Iris pigment epithelial cell (primary cell): ENCODE data around the gene CYRIA.

Experiments used
- DNase-seq: peaks from one replicate; pipeline ENCODE4 v3.0.0-alpha.2; 2011; ENCODE audit warnings: low read depth

CYRIA gene

GRCh38 chr2:16669388-16669787, 3.8 kb upstream of the CYRIA start:
- DNase-seq: no peak

GRCh38 chr2:16666449-16666801, 791 bp upstream of the CYRIA start:
- peak; percentile 78 for DNase-seq

DNA sequence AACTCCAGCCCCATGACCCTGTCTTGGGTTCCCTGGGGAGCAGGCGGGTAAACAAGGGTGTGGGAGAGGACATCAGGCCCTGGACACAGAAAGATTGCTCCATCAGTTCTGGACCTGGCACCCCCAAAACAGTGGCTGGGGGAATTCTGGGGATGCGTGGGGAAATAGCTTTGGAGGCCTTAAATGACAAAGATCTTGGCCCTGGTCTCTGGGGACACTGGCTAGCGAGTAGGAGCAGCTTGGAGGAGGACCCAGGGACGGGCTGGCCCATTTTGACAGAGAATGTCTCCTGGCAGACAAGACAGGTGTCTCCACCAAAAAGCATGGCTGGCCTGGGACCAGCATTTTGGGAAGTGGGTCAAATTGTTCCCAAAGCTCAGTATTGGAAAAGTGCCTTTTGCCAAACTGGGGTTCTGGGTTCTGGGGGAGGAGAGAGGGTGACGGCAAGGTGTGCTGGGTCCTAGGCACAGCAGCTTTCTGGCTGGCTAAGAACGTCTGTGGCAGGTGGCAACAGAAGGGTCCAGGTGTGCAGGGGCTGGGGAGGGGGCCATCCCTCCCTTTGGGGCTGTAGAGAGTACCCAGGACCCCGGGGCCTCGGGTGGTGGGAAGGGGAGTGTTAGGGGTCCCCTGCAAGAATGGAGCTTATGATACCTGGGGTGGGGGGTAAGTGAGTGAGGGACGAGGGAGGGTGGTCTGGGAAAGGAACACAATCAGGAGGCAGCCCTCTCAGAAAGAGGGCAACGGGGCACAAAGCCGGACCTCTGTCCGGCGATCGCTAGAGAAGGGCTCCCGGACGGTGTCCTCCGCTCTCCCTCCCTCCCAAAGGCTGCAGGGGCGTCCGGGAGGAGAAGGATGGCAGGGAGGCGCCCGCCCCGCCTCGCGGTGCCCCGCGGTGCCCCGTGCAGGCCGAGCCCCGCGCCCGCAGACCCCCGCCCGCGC, 556 bp downstream of the CYRIA start:
- no peak for DNase-seq

DNA sequence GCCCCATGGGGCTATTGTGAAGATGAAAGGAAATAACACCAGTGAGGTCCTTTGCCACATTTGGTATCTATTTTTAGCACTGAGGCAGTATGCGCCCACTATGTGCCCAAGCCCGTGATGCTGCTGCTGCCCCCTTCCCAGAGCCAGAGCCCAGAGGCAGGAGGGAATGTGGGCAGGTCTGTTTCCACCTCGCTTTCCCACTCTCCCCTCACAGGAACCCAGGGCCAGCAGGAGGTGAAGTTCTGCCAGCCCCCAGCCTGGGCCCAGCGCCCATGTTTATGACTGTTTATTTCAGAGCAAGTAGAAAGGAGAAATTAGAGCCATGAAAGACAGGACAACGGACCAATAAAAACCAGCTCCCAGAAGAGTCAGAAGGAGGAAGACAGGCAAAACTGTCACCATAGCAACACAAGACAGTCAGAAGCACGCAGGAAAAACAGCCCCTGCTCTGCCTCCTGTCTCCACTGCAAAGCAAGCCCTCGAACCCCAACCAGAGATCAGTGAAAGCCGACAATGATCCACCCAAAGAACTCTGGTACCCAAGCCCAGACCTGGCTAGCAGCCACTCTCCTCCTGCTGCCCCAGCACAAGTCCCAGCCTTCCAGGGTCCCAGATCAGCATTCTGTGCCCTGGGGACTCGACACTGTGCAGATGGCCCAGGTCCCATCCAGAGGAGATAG, 1.4 kb downstream of the CYRIA start:
- peak; percentile 94 for DNase-seq

- no peak for DNase-seq
These were observed 2.3 kb downstream of the CYRIA start for GRCh38 chr2:16663121-16663905.

GRCh38 chr2:16661936-16662839, 3.4 kb downstream of the CYRIA start:
- DNase-seq: peak; percentile 86

- DNase-seq: no peak
These were observed 4.1 kb downstream of the CYRIA start for GRCh38 chr2:16661526-16661925.

DNA sequence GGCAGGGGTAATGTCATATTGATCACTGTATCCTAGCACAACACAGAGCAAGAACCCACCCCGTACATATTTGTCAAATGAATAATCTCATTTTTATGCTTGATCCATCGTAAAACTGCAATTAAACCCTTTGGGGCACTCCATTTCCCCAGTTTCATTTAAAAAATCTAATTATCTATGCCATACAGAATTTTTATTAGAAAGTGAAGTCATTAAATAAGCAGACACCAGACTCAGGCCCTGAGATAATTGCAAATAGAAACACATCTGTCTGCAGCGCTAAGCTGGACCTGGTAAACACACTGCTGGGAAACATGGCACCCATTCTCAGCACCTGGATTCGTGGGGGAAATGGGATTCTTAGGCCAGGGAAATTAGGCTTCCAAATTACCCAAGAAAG, 5.1 kb downstream of the CYRIA start:
- DNase-seq: no peak

- no peak for DNase-seq
These were observed 5.5 kb downstream of the CYRIA start for GRCh38 chr2:16660114-16660513.

DNA sequence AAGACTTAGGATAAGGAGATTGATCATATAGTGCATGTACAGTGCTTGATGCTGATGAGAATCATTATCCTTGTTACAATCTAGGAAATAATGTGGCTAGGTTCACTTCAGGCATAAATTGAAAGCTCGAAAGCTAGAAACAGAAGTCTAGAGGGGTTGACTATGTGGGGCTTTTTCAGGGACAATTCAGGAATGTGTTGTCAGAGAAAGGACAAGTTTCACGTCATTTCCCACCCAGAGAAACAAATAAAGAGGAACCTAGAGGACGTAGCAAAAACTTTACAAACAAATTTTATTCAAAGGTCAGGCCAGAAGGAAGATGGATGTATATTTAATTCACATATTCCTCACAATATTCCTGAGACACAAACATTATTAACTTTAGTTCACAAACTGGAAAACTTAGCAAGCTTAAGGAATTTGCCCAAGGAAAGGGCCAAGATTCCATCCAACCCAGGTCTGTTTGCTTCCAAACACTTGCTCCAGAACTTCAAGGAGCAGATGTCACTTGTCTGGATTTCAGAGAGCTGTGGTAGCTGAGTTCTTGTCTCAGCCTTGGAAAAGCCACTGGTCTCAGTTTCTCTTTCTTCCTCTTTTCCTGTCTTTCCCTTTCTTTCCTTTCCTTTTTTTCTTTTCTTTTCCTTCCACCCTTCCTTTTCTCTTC, 7.4 kb downstream of the CYRIA start:
- DNase-seq: no peak

GRCh38 chr2:16657671-16658070, 8.0 kb downstream of the CYRIA start:
- no peak for DNase-seq

- no peak for DNase-seq
These were observed 8.7 kb downstream of the CYRIA start for GRCh38 chr2:16656784-16657391.

DNA sequence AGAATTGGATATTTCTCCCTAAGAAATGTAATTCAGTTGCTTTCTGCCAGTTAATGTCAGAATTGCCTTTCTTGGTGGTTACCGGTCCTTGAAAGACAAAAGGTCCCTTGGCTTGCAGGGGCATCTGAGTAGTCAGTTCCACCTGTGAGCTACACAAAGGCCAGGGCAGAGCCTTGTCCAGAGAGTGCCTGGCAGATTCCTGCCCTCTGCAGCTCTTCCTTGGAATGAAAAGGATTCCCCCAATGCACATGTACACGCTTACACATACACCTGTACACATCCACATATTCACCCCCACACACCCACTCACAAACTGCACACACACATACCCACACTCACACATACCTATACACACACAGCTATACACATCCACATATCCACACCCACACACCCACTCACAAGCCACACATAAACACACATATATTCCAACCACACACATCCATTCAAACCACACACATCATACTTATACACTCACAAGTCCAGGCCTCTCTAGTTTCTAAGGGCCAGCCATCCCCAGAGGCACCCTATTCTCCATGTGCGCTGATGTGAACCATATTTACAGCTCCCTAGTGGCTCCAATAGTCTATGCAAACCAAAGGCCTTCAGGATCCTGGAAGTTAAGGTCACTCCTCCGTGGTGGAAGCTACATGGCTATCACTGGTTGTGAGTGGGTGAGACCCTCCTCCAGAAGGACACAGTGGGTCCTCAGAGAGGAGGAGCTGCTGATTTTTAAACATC, 9.6 kb downstream of the CYRIA start:
- no peak for DNase-seq

GRCh38 chr2:16655445-16655837, 10.2 kb downstream of the CYRIA start:
- no peak for DNase-seq

DNA sequence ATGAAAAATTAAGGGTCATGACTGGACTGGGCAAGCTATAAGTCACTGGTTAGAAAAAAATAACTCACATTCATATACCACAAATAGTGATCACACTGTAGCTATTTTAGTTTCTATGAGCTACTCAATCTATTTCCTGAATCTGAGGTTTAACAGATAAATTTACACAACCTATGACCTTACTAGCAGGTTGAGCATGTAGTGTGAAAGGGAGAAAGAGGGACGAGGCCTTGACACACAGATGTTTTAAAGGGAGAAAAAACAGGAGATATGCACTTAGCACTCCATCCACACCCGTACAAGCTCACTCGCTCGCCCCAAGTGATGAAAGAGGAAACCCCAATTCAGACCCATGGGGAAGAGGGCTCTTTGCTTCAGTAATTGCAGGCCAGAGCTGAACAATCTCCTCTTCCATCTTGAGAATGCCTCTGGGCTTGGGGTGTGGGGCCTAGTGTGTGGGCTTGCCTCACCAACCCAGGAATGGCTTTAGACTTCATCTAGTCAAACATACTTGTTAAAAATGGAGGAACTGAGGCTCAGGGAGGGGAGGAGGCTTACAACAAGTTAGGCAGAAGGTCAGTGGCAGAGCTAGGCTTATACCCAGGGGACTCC, 10.7 kb downstream of the CYRIA start:
- DNase-seq: no peak

DNA sequence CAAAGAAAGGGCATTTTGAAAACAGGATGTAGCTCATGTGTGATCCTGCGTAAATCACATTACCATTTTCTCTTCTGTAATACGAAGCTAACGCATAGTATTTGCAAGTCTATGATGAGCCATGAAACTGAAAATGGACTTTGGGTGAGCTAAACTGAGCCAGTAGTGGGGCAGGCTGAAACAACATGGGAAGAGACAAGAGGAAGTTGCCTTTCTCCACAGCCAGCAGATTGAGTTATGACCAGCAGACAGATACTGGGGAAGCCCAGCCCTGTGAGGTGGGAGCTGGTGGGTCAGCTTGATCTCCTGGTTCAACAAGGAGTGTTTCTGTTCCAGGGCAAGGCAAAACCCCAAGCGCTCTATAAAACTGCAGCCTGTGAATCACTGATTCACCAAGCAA, 11.8 kb downstream of the CYRIA start:
- no peak for DNase-seq

- DNase-seq: no peak
These were observed 12.6 kb downstream of the CYRIA start for GRCh38 chr2:16653083-16653375.

DNA sequence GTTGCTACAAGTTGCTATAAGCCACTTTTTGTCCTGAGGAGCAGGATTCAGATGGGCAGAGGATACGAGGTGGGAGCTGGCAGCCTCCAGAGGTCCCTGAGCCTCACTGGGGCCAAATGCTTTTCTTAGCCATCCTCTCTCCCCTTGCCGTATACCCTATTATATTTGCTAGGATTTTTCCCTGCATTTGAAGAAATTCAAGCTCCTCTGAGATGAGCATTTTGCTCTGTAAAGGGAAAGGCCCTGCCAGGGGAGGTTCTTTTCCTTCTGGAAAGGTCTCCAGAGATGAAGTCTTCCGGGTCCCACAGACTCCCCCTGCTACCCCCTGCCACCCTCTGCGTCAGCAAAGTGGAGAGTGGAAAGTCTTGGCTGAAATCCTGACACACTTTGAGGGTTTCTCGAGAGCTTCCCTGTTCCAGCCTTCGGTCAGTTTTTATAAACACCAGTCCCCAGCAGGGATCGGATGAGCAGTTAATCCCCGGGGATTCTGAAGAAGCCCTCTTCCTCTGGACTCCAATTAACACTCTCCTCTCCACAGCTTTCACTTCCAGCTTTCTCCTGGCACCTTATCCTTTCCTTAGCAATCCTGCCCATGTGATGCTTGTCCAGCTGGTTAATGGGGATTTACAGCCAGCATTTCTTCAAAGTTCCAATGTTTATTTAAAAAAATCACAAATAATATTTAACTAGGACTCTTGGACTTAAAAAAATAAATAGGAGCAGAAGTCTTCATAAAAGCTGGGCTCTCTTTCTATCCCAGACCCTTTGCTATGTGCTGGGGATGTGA, 13.1 kb downstream of the CYRIA start:
- DNase-seq: peak; percentile 62
